KMS-11 (cell line): ENCODE data around the gene MCM9.

ENCODE experiments used
- H2AFZ ChIP-seq: fragments of 200-600 bp; sonication (generic); 2 replicates; pipeline ENCODE4 v1.6.1; 2016; ENCODE audit warnings: antibody characterized with exemption, mixed run types, low read depth
- H3K27ac ChIP-seq: fragments of 200-600 bp; sonication (generic); 2 replicates; pipeline ENCODE4 v1.6.1; 2016; ENCODE audit warnings: mild to moderate bottlenecking, mixed run types
- H3K27me3 ChIP-seq: fragments of 200-600 bp; sonication (generic); 2 replicates; pipeline ENCODE4 v1.6.1; 2017; ENCODE audit warnings: mild to moderate bottlenecking, low read depth, mixed run types, moderate library complexity; ENCODE audit not compliant: insufficient read depth
- H3K36me3 ChIP-seq: fragments of 200-600 bp; sonication (generic); 2 replicates; pipeline ENCODE4 v1.6.1; 2017; ENCODE audit warnings: mild to moderate bottlenecking, mixed run types; ENCODE audit not compliant: insufficient read depth
- H3K4me1 ChIP-seq: fragments of 200-600 bp; sonication (generic); 2 replicates; pipeline ENCODE4 v1.6.1; 2016; ENCODE audit warnings: mild to moderate bottlenecking, low read depth, mixed run types; ENCODE audit not compliant: poor library complexity, severe bottlenecking
- H3K4me2 ChIP-seq: fragments of 200-600 bp; sonication (generic); 2 replicates; pipeline ENCODE4 v1.7.0; 2016; ENCODE audit warnings: mild to moderate bottlenecking, mixed run types
- H3K4me3 ChIP-seq: fragments of 200-600 bp; sonication (generic); IDR thresholded peaks from 2 replicates; pipeline ENCODE4 v1.6.1; 2017; ENCODE audit warnings: low read depth, low read length, mixed read lengths; ENCODE audit not compliant: insufficient read depth
- H3K79me2 ChIP-seq: fragments of 200-600 bp; sonication (generic); 2 replicates; pipeline ENCODE4 v1.6.1; 2016; ENCODE audit warnings: low read depth, mixed run types; ENCODE audit not compliant: insufficient read depth
- H3K9ac ChIP-seq: fragments of 200-600 bp; sonication (generic); 2 replicates; pipeline ENCODE4 v1.6.1; 2016; ENCODE audit warnings: mild to moderate bottlenecking, mixed run types
- H4K20me1 ChIP-seq: fragments of 200-600 bp; sonication (generic); 2 replicates; pipeline ENCODE4 v1.6.1; 2016; ENCODE audit warnings: mild to moderate bottlenecking, mixed run types; ENCODE audit not compliant: insufficient read depth
- CTCF ChIP-seq: fragments of 200-600 bp; sonication (generic); conservative IDR thresholded peaks from 2 replicates; pipeline ENCODE4 v1.6.1; 2017; ENCODE audit warnings: low read depth, mild to moderate bottlenecking, antibody characterized with exemption, low read length, moderate library complexity, mixed read lengths

The MCM9 gene

GRCh38 chr6:118774581-118774980 is 160.4 kb downstream of the MCM9 start:
- no peaks in the 10 kb centered on the region for H4K20me1 ChIP-seq
- H3K36me3 ChIP-seq = no peaks in the 10 kb centered on the region
- no peaks in the 10 kb centered on the region for H3K79me2 ChIP-seq
- no peak overlapping the region for H3K27ac ChIP-seq
- H2AFZ ChIP-seq = no peak overlapping the region
- H3K4me1 ChIP-seq = no peaks in the 10 kb centered on the region
- TF ChIP-seq CTCF = no peak
- H3K27me3 ChIP-seq = no peaks in the 10 kb centered on the region
- no peak overlapping the region for H3K4me3 ChIP-seq
- H3K9ac ChIP-seq = no peak overlapping the region
- H3K4me2 ChIP-seq = no peak overlapping the region

- Histone ChIP-seq H3K4me1 (no peaks in the 10 kb centered on the region), H2AFZ (no peak overlapping the region), H3K27me3 (no peaks in the 10 kb centered on the region), H3K36me3 (no peaks in the 10 kb centered on the region), H3K4me2 (no peak overlapping the region), H3K79me2 (no peaks in the 10 kb centered on the region), H3K4me3 (no peak overlapping the region), H4K20me1 (no peaks in the 10 kb centered on the region), H3K27ac (no peak overlapping the region), H3K9ac (no peak overlapping the region)
- no peak for TF ChIP-seq CTCF
Observed at GRCh38 chr6:118772886-118773285, 162.1 kb downstream of the MCM9 start.

GRCh38 chr6:118771253-118771652 is 163.7 kb downstream of the MCM9 start:
- Histone ChIP-seq H3K9ac (no peak overlapping the region), H3K4me3 (no peak overlapping the region), H4K20me1 (no peaks in the 10 kb centered on the region), H3K27ac (no peak overlapping the region), H3K4me2 (no peak overlapping the region), H3K4me1 (no peaks in the 10 kb centered on the region), H3K27me3 (no peaks in the 10 kb centered on the region), H3K36me3 (no peaks in the 10 kb centered on the region), H2AFZ (no peak overlapping the region), H3K79me2 (no peaks in the 10 kb centered on the region)
- TF ChIP-seq CTCF = no peak

- TF ChIP-seq CTCF = no peak
- Histone ChIP-seq H3K4me1 (no peaks in the 10 kb centered on the region), H3K79me2 (no peaks in the 10 kb centered on the region), H2AFZ (no peak overlapping the region), H3K9ac (no peak overlapping the region), H3K27ac (no peak overlapping the region), H3K4me2 (no peak overlapping the region), H3K27me3 (no peaks in the 10 kb centered on the region), H4K20me1 (no peaks in the 10 kb centered on the region), H3K4me3 (no peak overlapping the region), H3K36me3 (no peaks in the 10 kb centered on the region)
Observed at GRCh38 chr6:118770835-118771234, 164.1 kb downstream of the MCM9 start.
